ENCODE data around the gene SACM1L. TPM values are rescaled to one million over a fixed set of nuclear protein-coding genes. Genes with fewer than 3 reads are reported as not detected.

Gene SACM1L
- polyA plus RNA-seq, 1 experiment, result 35.5 TPM

- POLR2A ChIA-PET, result no interaction called here
These were observed 12.1 kb downstream of the SACM1L start for GRCh38 chr3:45701172-45701867.

GRCh38 chr3:45704301-45704943 lies 15.2 kb downstream of the SACM1L start:
- no peak for TF ChIP-seq CTCF (IDR thresholded peaks at IDR 0.05; ENCODE audit: low read depth, low read length)
- POLR2A ChIA-PET, result no interaction called here
- Histone ChIP-seq H3K27me3 (ENCODE audit: control insufficient read depth, insufficient read depth, low read length) (no peaks in the 10 kb centered on the region), H3K9me3 (ENCODE audit: control insufficient read depth, insufficient read depth, low read length) (no peaks in the 10 kb centered on the region), H3K27ac (ENCODE audit: low read depth, low read length) (no peak overlapping the region), H3K4me3 (ENCODE audit: low read depth, low read length) (no peak overlapping the region)
- CTCF ChIA-PET, result interaction anchor here (0.6 to 1.9 kb wide), 8 partner anchors 10 to 494 kb away, joined by 3 to 10 read pairs (median 5); no protein-coding TSS in a partner anchor
- DNase-seq (ENCODE audit: low read depth, low spot score), result no peak

More at GRCh38 chr3:45701172-45701867, 12.1 kb downstream of the SACM1L start:
- Histone ChIP-seq H3K9me3 (ENCODE audit: control insufficient read depth, insufficient read depth, low read length) (no peaks in the 10 kb centered on the region), H3K27me3 (ENCODE audit: control insufficient read depth, insufficient read depth, low read length) (no peaks in the 10 kb centered on the region), H3K4me3 (ENCODE audit: low read depth, low read length) (no peak overlapping the region), H3K27ac (ENCODE audit: low read depth, low read length) (no peak overlapping the region)
- TF ChIP-seq CTCF (IDR thresholded peaks at IDR 0.05; ENCODE audit: low read depth, low read length), result no peak
- no peak for DNase-seq (ENCODE audit: low read depth, low spot score)
- CTCF ChIA-PET, result no interaction called here

- H3K27ac ChIP-seq (ENCODE audit: low read depth, low read length), result no peak overlapping the region
- H3K4me3 ChIP-seq (ENCODE audit: low read depth, low read length), result no peak overlapping the region
- DNase-seq (ENCODE audit: low read depth, low spot score), result no peak
- no peaks in the 10 kb centered on the region for H3K9me3 ChIP-seq (ENCODE audit: control insufficient read depth, insufficient read depth, low read length)
- H3K27me3 ChIP-seq (ENCODE audit: control insufficient read depth, insufficient read depth, low read length), result no peaks in the 10 kb centered on the region
- CTCF ChIA-PET, result interaction anchor here (0.6 to 1.9 kb wide), 4 partner anchors 9 to 262 kb away, joined by 3 to 10 read pairs (median 5); no protein-coding TSS in a partner anchor
- POLR2A ChIA-PET, result interaction anchor here (0.5 kb wide), 1 partner anchor 10 kb away, joined by 3 read pairs; no protein-coding TSS in a partner anchor
- no peak for TF ChIP-seq CTCF (IDR thresholded peaks at IDR 0.05; ENCODE audit: low read depth, low read length)
These were observed 16.9 kb downstream of the SACM1L start for GRCh38 chr3:45705839-45706808.

- no peak for TF ChIP-seq CTCF (IDR thresholded peaks at IDR 0.05; ENCODE audit: low read depth, low read length)
- Histone ChIP-seq H3K27me3 (ENCODE audit: control insufficient read depth, insufficient read depth, low read length) (no peaks in the 10 kb centered on the region), H3K27ac (ENCODE audit: low read depth, low read length) (no peak overlapping the region), H3K9me3 (ENCODE audit: control insufficient read depth, insufficient read depth, low read length) (no peaks in the 10 kb centered on the region), H3K4me3 (ENCODE audit: low read depth, low read length) (no peak overlapping the region)
- ChIA-PET CTCF (no interaction called here), POLR2A (no interaction called here)
- no peak for DNase-seq (ENCODE audit: low read depth, low spot score)
These were observed 22.7 kb downstream of the SACM1L start for GRCh38 chr3:45711931-45712330.

Data from AG04450 (cell line).